IMR-90 (cell line): ENCODE results near the gene EFCC1. TPM values are rescaled to one million over a fixed set of nuclear protein-coding genes. Genes with fewer than 3 reads are reported as not detected.

Experiments used
- ATAC-seq: fragments of 200-7000 bp; cut with Tn5 transposase; 2 replicates; pipeline ENCODE4 v1.9.1; 2020; ENCODE audit warnings: low read depth, mild to moderate bottlenecking, moderate library complexity
- BruUV-seq: library from RNA; stranded (reverse); fragments of 400-500 nt; replicated peaks from 2 replicates; lab custom pipeline; 2021; lab: Mats Ljungman, UMichigan
- CTCF ChIA-PET: fragments of 300-600 bp; formaldehyde crosslinking; extraction: SDS; loops from one replicate; lab custom pipeline; 2021; ENCODE audit warnings: antibody characterized with exemption; lab: Yijun Ruan, JAX
- POLR2A ChIA-PET: fragments of 300-600 bp; sonication (Branson Sonifier 250); formaldehyde crosslinking; loops from one replicate; lab custom pipeline; 2022; ENCODE audit warnings: antibody characterized with exemption; ENCODE audit not compliant: unreplicated experiment; lab: Charles Lee
- DNase-seq: peaks from one replicate; pipeline ENCODE4 v3.0.0; 2013
- H2AFZ ChIP-seq: replicated peaks from 2 replicates; pipeline ENCODE3; 2013; ENCODE audit warnings: low read length, mild to moderate bottlenecking; ENCODE audit not compliant: poor library complexity
- H2AK5ac ChIP-seq: 2 replicates; pipeline ENCODE4 v1.6.1; 2013; ENCODE audit warnings: low read depth, low read length, inconsistent platforms
- H2AK9ac ChIP-seq: replicated peaks from 2 replicates; pipeline ENCODE3; 2013; ENCODE audit warnings: mild to moderate bottlenecking, low read depth, low read length, moderate library complexity; ENCODE audit not compliant: poor library complexity
- H2BK120ac ChIP-seq: 2 replicates; pipeline ENCODE4 v1.6.1; 2013; ENCODE audit warnings: low read depth, low read length, inconsistent platforms
- H2BK15ac ChIP-seq: 3 replicates; pipeline ENCODE4 v1.6.1; 2013; ENCODE audit warnings: low read depth, low read length, inconsistent platforms
- H2BK20ac ChIP-seq: 2 replicates; pipeline ENCODE4 v1.6.1; 2013; ENCODE audit warnings: low read depth, mild to moderate bottlenecking, inconsistent platforms, low read length, moderate library complexity
- H2BK5ac ChIP-seq: 2 replicates; pipeline ENCODE4 v1.6.1; 2013; ENCODE audit warnings: mild to moderate bottlenecking, low read depth, low read length, inconsistent platforms; ENCODE audit not compliant: poor library complexity, severe bottlenecking
- H3K14ac ChIP-seq: replicated peaks from 2 replicates; pipeline ENCODE4 v1.6.1; 2013; ENCODE audit warnings: low read depth, low read length, inconsistent platforms
- H3K18ac ChIP-seq: 2 replicates; pipeline ENCODE4 v1.6.1; 2013; ENCODE audit warnings: low read depth, low read length, control low read depth
- H3K23ac ChIP-seq: 2 replicates; pipeline ENCODE4 v1.6.1; 2013; ENCODE audit warnings: low read depth, low read length, inconsistent platforms
- H3K27ac ChIP-seq: 2 replicates; pipeline ENCODE4 v1.5.1; 2013; ENCODE audit warnings: mild to moderate bottlenecking, control low read depth, low read length; ENCODE audit not compliant: insufficient read depth
- H3K27me3 ChIP-seq: 2 replicates; pipeline ENCODE4 v1.6.1; 2013; ENCODE audit warnings: low read length; ENCODE audit not compliant: control insufficient read depth, insufficient read depth
- H3K36me3 ChIP-seq: 2 replicates; pipeline ENCODE4 v1.6.1; 2013; ENCODE audit warnings: low read length, mixed read lengths; ENCODE audit not compliant: control insufficient read depth, insufficient read depth
- H3K4ac ChIP-seq: 2 replicates; pipeline ENCODE4 v1.6.1; 2013; ENCODE audit warnings: low read depth, low read length, inconsistent platforms
- H3K4me1 ChIP-seq: 2 replicates; pipeline ENCODE4 v1.6.1; 2013; ENCODE audit warnings: low read length, mixed read lengths; ENCODE audit not compliant: control insufficient read depth, insufficient read depth
- H3K4me2 ChIP-seq: 2 replicates; pipeline ENCODE4 v1.6.1; 2013; ENCODE audit warnings: low read depth, mild to moderate bottlenecking, control low read depth, low read length, moderate library complexity
- H3K4me3 ChIP-seq: 2 replicates; pipeline ENCODE4 v1.5.1; 2013; ENCODE audit warnings: low read depth, mild to moderate bottlenecking, control low read depth, low read length, moderate library complexity; ENCODE audit not compliant: insufficient read depth
- H3K56ac ChIP-seq: 2 replicates; pipeline ENCODE4 v1.6.1; 2013; ENCODE audit warnings: low read length, inconsistent platforms; ENCODE audit not compliant: insufficient read depth; ENCODE audit errors: extremely low read depth
- H3K79me1 ChIP-seq, 2 experiments: 2 replicates each; pipeline ENCODE4 v1.6.1; 2013; ENCODE audit warnings: low read length in 2 of 2, inconsistent platforms in 1 of 2, low read depth in 1 of 2
- H3K9ac ChIP-seq: 2 replicates; pipeline ENCODE4 v1.6.1; 2013; ENCODE audit warnings: low read depth, low read length, control low read depth
- H3K9me1 ChIP-seq: 2 replicates; pipeline ENCODE4 v1.6.1; 2013; ENCODE audit warnings: low read length, inconsistent platforms; ENCODE audit not compliant: insufficient read depth
- H3K9me3 ChIP-seq: 2 replicates; pipeline ENCODE4 v1.6.1; 2013; ENCODE audit warnings: low read length; ENCODE audit not compliant: control insufficient read depth, insufficient read depth
- H4K20me1 ChIP-seq: 2 replicates; pipeline ENCODE4 v1.6.1; 2013; ENCODE audit warnings: low read length, inconsistent platforms; ENCODE audit not compliant: insufficient read depth
- H4K5ac ChIP-seq: 2 replicates; pipeline ENCODE4 v1.6.1; 2013; ENCODE audit warnings: mild to moderate bottlenecking, low read depth, low read length, control low read depth
- H4K8ac ChIP-seq, 2 experiments: 2 replicates each; pipeline ENCODE4 v1.6.1; 2013; ENCODE audit warnings: low read depth in 2 of 2, low read length in 2 of 2, control low read depth in 1 of 2, inconsistent platforms in 1 of 2
- H4K91ac ChIP-seq: 2 replicates; pipeline ENCODE4 v1.6.1; 2013; ENCODE audit warnings: low read depth, low read length, inconsistent platforms; ENCODE audit not compliant: insufficient read depth
- BHLHE40 ChIP-seq: fragments of 150-350 bp; IDR thresholded peaks from 2 replicates; pipeline ENCODE4 v1.6.1; 2016; ENCODE audit warnings: mild to moderate bottlenecking, low read depth, low read length
- CEBPB ChIP-seq: IDR thresholded peaks from 2 replicates; pipeline ENCODE4 v1.6.1; 2012; ENCODE audit warnings: low read depth, low read length, improper control_type of control experiment
- CHD1 ChIP-seq: IDR thresholded peaks from 2 replicates; pipeline ENCODE4 v1.6.1; 2012; ENCODE audit warnings: low read depth, low read length, improper control_type of control experiment
- CTCF ChIP-seq: conservative IDR thresholded peaks from 2 replicates; pipeline ENCODE4 v1.5.1; 2012; ENCODE audit warnings: mild to moderate bottlenecking, low read depth, low read length, improper control_type of control experiment
- FOS ChIP-seq: fragments of 150-350 bp; IDR thresholded peaks from 2 replicates; pipeline ENCODE4 v1.6.1; 2016; ENCODE audit warnings: low read depth, low read length
- MAFK ChIP-seq: IDR thresholded peaks from 2 replicates; pipeline ENCODE4 v1.6.1; 2012; ENCODE audit warnings: low read depth, low read length, improper control_type of control experiment
- MAZ ChIP-seq: IDR thresholded peaks from 2 replicates; pipeline ENCODE4 v1.6.1; 2012; ENCODE audit warnings: low read depth, mild to moderate bottlenecking, low read length, improper control_type of control experiment, moderate library complexity, borderline replicate concordance
- MXI1 ChIP-seq: IDR thresholded peaks from 2 replicates; pipeline ENCODE4 v1.6.1; 2012; ENCODE audit warnings: low read depth, mild to moderate bottlenecking, low read length, moderate library complexity, borderline replicate concordance
- NFE2L2 ChIP-seq: fragments of 150-350 bp; IDR thresholded peaks from 2 replicates; pipeline ENCODE4 v1.6.1; 2016; ENCODE audit warnings: low read depth, mild to moderate bottlenecking, low read length
- POLR2A ChIP-seq: IDR thresholded peaks from 2 replicates; pipeline ENCODE4 v1.6.1; 2012; ENCODE audit warnings: mild to moderate bottlenecking, low read depth, low read length
- RAD21 ChIP-seq: IDR thresholded peaks from 2 replicates; pipeline ENCODE4 v1.6.1; 2012; ENCODE audit warnings: low read length, improper control_type of control experiment
- RCOR1 ChIP-seq: IDR thresholded peaks from 2 replicates; pipeline ENCODE4 v1.6.1; 2012; ENCODE audit warnings: mild to moderate bottlenecking, low read length, improper control_type of control experiment; ENCODE audit not compliant: insufficient replicate concordance
- RFX5 ChIP-seq: IDR thresholded peaks from 2 replicates; pipeline ENCODE4 v1.8.0; 2012; ENCODE audit warnings: low read depth, mild to moderate bottlenecking, low read length, moderate library complexity
- SMC3 ChIP-seq: fragments of 150-350 bp; IDR thresholded peaks from 2 replicates; pipeline ENCODE4 v1.6.1; 2016; ENCODE audit warnings: low read depth, mild to moderate bottlenecking, antibody characterized with exemption, low read length, moderate library complexity
- WGBS, 2 experiments: methylation state at CpG; one replicate each; pipeline versions ENCODE4 v1.1.5 to v1.1.7; 2013; ENCODE audit warnings: missing lambda C conversion rate in 2 of 2; ENCODE audit not compliant: insufficient read length in 1 of 2; ENCODE audit errors: extremely low coverage in 2 of 2; 5-methylcytosine and 5-hydroxymethylcytosine counted together
- dilution Hi-C: fragments of 300-500 bp; cut with HindIII; formaldehyde crosslinking; loops from one replicate; pipeline ENCODE4 v1.14.3; 2018; ENCODE audit warnings: low sequenced_read_pairs; ENCODE audit not compliant: unreplicated experiment
- in situ Hi-C: fragments of 300-500 bp; cut with MboI; formaldehyde crosslinking; loops from 3 replicates; pipeline ENCODE4 v1.14.3; 2019; ENCODE audit warnings: low sequenced_read_pairs, inconsistent platforms, mixed read lengths
- intact Hi-C: fragments of 100-400 bp; cut with micrococcal nuclease; formaldehyde crosslinking; loops from 2 replicates; pipeline ENCODE4 v1.10.0; 2022
- polyA plus RNA-seq, 3 experiments: library from polyadenylated mRNA; depleted of rRNA; stranded (reverse); fragments of >200 nt; gene quantifications; 2 replicates each; pipeline ENCODE4 v1.2.3, GENCODE V29; 2012; ENCODE audit warnings: low replicate concordance in 1 of 3
- total RNA-seq: library from RNA; depleted of rRNA; stranded (reverse); fragments of >200 nt; gene quantifications from 2 replicates; pipeline ENCODE4 v1.2.3, GENCODE V29; 2012
- TF ChIP-seq, protein P1 (sequence below): fragments of 150-350 bp; IDR thresholded peaks from 2 replicates; pipeline ENCODE4 v1.6.1; 2017; ENCODE audit warnings: mild to moderate bottlenecking, antibody characterized with exemption, low read length, low read depth
- TF ChIP-seq, protein P2 (sequence below): fragments of 150-350 bp; IDR thresholded peaks from 2 replicates; pipeline ENCODE4 v1.6.1; 2016; ENCODE audit warnings: low read depth, mild to moderate bottlenecking, low read length, moderate library complexity, borderline replicate concordance

The EFCC1 gene
- total and polyA plus RNA-seq, 2 of the 4 experiments (the other 2 are of a cell fraction), result not detected

- H3K14ac ChIP-seq, result no peak overlapping the region
- H3K9me1 ChIP-seq, result peaks cover 7% of the 10 kb centered on the region
- H3K4me2 ChIP-seq, result no peak overlapping the region
- H3K4ac ChIP-seq, result no peak overlapping the region
- H2BK20ac ChIP-seq, result no peak overlapping the region
- no peak overlapping the region for H2AFZ ChIP-seq
- WGBS, 2 experiments, result no CpG with 5 or more reads among the region's 2 CpGs
- peaks cover 20% of the 10 kb centered on the region for H3K4me1 ChIP-seq
- peak; percentile 25; the same call in 1 of the 2 replicates for TF ChIP-seq SMC3
- TF ChIP-seq MAZ, result no peak
- TF ChIP-seq, protein P1, sequence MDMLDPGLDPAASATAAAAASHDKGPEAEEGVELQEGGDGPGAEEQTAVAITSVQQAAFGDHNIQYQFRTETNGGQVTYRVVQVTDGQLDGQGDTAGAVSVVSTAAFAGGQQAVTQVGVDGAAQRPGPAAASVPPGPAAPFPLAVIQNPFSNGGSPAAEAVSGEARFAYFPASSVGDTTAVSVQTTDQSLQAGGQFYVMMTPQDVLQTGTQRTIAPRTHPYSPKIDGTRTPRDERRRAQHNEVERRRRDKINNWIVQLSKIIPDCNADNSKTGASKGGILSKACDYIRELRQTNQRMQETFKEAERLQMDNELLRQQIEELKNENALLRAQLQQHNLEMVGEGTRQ, result no peak
- TF ChIP-seq RAD21, result peak; percentile 37; the same call in 1 of the 2 replicates
- no peak for TF ChIP-seq BHLHE40
- no peak for TF ChIP-seq RFX5
- TF ChIP-seq RCOR1, result no peak
- TF ChIP-seq CEBPB, result no peak
- peak; percentile 33 for TF ChIP-seq CTCF
- TF ChIP-seq MXI1, result no peak
- TF ChIP-seq NFE2L2, result no peak
- TF ChIP-seq POLR2A, result no peak
- TF ChIP-seq CHD1, result no peak
- TF ChIP-seq, protein P2, sequence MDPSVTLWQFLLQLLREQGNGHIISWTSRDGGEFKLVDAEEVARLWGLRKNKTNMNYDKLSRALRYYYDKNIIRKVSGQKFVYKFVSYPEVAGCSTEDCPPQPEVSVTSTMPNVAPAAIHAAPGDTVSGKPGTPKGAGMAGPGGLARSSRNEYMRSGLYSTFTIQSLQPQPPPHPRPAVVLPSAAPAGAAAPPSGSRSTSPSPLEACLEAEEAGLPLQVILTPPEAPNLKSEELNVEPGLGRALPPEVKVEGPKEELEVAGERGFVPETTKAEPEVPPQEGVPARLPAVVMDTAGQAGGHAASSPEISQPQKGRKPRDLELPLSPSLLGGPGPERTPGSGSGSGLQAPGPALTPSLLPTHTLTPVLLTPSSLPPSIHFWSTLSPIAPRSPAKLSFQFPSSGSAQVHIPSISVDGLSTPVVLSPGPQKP, result no peak
- no peak for TF ChIP-seq MAFK
- TF ChIP-seq FOS, result no peak
- peak overlapping the region; percentile 11; the same call in 1 of the 2 replicates for H3K18ac ChIP-seq
- intact Hi-C loops (no loop called here), in situ Hi-C loops (no loop called here), dilution Hi-C loops (no loop called here)
- H2BK15ac ChIP-seq, result 0 out of 3 replicates have a peak overlapping the region, but pooled peaks have one; percentile 34
- H3K4me3 ChIP-seq, result no peak overlapping the region
- DNase-seq, result peak; percentile 28
- no peak overlapping the region for H2AK5ac ChIP-seq
- H4K20me1 ChIP-seq, result no peaks in the 10 kb centered on the region
- no peak overlapping the region for H3K23ac ChIP-seq
- no peak overlapping the region for H4K91ac ChIP-seq
- H3K79me1 ChIP-seq, result no peaks in the 10 kb centered on the region
- ChIA-PET CTCF (no interaction called here), POLR2A (no interaction called here)
- no peak overlapping the region for H3K27ac ChIP-seq
- H2BK120ac ChIP-seq, result no peak overlapping the region
- H4K8ac ChIP-seq, result no peak overlapping the region
- no peak overlapping the region for H3K9ac ChIP-seq
- H3K9me3 ChIP-seq, result peaks cover 3% of the 10 kb centered on the region; the same call in 1 of the 2 replicates
- ATAC-seq, result no peak
- H4K5ac ChIP-seq, result no peak overlapping the region
- no TSS peak for BruUV-seq
- no peak overlapping the region for H3K56ac ChIP-seq
- H3K36me3 ChIP-seq, result no peaks in the 10 kb centered on the region
- H3K27me3 ChIP-seq, result peaks cover 28% of the 10 kb centered on the region
- H2BK5ac ChIP-seq, result no peak overlapping the region
- H2AK9ac ChIP-seq, result no peak overlapping the region
Observed at GRCh38 chr3:129023909-129024308, 22.8 kb downstream of the EFCC1 start.
